ENCODE results near the gene IRGQ. TPM values are rescaled to one million over a fixed set of nuclear protein-coding genes. Genes with fewer than 3 reads are reported as not detected.

IRGQ gene
- polyA plus RNA-seq, 1 experiment: 5.4 TPM

- CTCF ChIA-PET: no interaction called here
- H3K4me3 ChIP-seq (ENCODE audit: low read depth, low read length): no peak overlapping the region
- TF ChIP-seq CTCF (IDR thresholded peaks at IDR 0.05; ENCODE audit: insufficient read depth, low read depth, low read length): no peak
- H3K36me3 ChIP-seq (ENCODE audit: control insufficient read depth, insufficient read depth, low read length): peaks cover 11% of the 10 kb centered on the region
- POLR2A ChIA-PET: no interaction called here
- H3K27me3 ChIP-seq (ENCODE audit: control insufficient read depth, insufficient read depth, low read length): no peaks in the 10 kb centered on the region
- no peak for DNase-seq (ENCODE audit: low read depth)
These were observed 55.6 kb downstream of the IRGQ start for GRCh38 chr19:43540381-43540780.

DNA sequence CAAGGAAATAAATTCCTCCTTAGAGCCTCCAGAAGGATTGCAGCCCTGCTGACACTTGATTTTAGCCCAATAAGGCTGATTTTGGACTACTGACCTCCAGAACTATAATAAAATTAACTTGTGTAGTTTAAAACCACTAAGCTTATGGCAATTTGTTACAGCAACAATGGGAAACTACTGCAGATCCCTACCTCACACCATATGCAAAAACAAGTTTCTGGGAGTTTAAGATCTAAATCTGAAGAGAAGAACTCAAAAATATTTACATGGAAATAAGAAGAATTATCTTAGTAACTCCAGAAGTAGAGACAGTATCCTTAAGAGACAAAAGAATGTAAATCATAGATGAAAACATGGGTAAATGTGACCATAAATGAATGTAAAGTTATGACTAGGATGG lies 57.0 kb downstream of the IRGQ start:
- POLR2A ChIA-PET: no interaction called here
- peaks cover 9% of the 10 kb centered on the region for H3K36me3 ChIP-seq (ENCODE audit: control insufficient read depth, insufficient read depth, low read length)
- CTCF ChIA-PET: interaction anchor here (1.2 kb wide), 1 partner anchor 36 kb away, joined by 3 read pairs; the partner anchor contains the start of gene XRCC1

DNA sequence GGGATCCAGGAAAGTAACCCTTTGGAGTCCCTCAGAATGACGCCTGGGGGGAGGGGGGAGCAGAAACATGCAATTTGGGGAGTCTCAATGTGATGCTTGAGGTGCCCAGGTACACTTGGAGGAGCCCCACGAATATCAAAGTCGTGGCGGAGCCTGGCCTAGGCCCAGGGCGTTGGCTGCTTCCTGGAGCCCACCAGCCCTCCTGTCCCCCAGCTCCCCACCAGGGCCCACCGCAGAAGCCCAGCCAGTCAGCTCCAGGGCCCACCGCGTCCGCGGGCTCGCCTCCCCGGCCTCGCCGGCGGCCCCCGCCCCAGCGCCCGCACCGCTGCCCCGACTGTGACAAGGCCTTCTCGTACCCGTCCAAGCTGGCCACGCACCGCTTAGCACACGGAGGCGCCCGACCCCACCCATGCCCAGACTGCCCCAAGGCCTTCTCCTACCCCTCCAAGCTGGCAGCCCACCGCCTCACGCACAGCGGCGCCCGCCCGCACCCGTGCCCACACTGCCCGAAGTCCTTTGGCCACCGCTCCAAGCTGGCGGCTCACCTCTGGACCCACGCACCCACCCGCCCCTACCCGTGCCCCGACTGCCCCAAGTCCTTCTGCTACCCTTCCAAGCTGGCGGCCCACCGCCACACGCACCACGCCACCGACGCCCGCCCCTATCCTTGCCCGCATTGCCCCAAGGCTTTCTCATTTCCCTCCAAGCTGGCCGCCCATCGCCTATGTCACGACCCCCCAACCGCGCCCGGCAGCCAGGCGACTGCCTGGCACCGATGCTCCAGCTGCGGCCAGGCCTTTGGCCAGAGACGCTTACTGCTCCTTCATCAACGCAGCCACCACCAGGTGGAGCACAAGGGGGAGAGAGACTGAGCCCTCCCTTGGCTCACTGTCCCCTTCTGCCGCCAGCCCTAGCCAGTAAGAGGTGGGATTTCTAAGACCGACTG lies 60.8 kb downstream of the IRGQ start:
- ChIA-PET CTCF (interaction anchor here (0.9 to 4.7 kb wide), 14 partner anchors 10 to 343 kb away, joined by 3 to 43 read pairs (median 4); partner anchors contain the start of genes IRGQ, XRCC1 and ZNF576), POLR2A (no interaction called here)
- no peaks in the 10 kb centered on the region; the same call in 1 of the 2 replicates for H3K36me3 ChIP-seq (ENCODE audit: control insufficient read depth, insufficient read depth, low read length)
- peak; percentile 72 for TF ChIP-seq CTCF (IDR thresholded peaks at IDR 0.05; ENCODE audit: insufficient read depth, low read depth, low read length)
- no peak overlapping the region for H3K4me3 ChIP-seq (ENCODE audit: low read depth, low read length)
- DNase-seq (ENCODE audit: low read depth): no peak
- no peaks in the 10 kb centered on the region for H3K27me3 ChIP-seq (ENCODE audit: control insufficient read depth, insufficient read depth, low read length)

More for the DNA sequence above, 57.0 kb downstream of the IRGQ start:
- no peaks in the 10 kb centered on the region for H3K27me3 ChIP-seq (ENCODE audit: control insufficient read depth, insufficient read depth, low read length)
- TF ChIP-seq CTCF (IDR thresholded peaks at IDR 0.05; ENCODE audit: insufficient read depth, low read depth, low read length): no peak
- no peak overlapping the region for H3K4me3 ChIP-seq (ENCODE audit: low read depth, low read length)
- no peak for DNase-seq (ENCODE audit: low read depth)

Other genes with a start within 250 kb of the IRGQ start
- gene CD177, start 242.4 kb downstream of the IRGQ start, polyA plus RNA-seq (2011; rRNA removed): 1.1 and 1.7 TPM in 2 replicates
- gene TEX101, start 181.2 kb downstream of the IRGQ start, polyA plus RNA-seq (2011; rRNA removed): not detected in 2 replicates
- 0.32 and 0.70 TPM in 2 replicates for gene LYPD3, start 130.5 kb downstream of the IRGQ start, polyA plus RNA-seq (2011; rRNA removed)
- gene PHLDB3, start 91.4 kb downstream of the IRGQ start, polyA plus RNA-seq (2011; rRNA removed): 4.0 and 5.3 TPM in 2 replicates
- gene ETHE1, start 68.9 kb downstream of the IRGQ start, polyA plus RNA-seq (2011; rRNA removed): 188 and 261 TPM in 2 replicates
- 0.09 and 0.33 TPM in 2 replicates for gene ZNF575, start 62.9 kb downstream of the IRGQ start, polyA plus RNA-seq (2011; rRNA removed)
- gene XRCC1, start 20.6 kb downstream of the IRGQ start, polyA plus RNA-seq (2011; rRNA removed): 22.8 and 30.8 TPM in 2 replicates
- 2.0 and 2.2 TPM in 2 replicates for gene PINLYP, start 20.3 kb downstream of the IRGQ start, polyA plus RNA-seq (2011; rRNA removed)
- 9.0 and 14.8 TPM in 2 replicates for gene ZNF576, start 461 bp upstream of the IRGQ start, polyA plus RNA-seq (2011; rRNA removed)
- gene SRRM5, start 16.0 kb upstream of the IRGQ start, polyA plus RNA-seq (2011; rRNA removed): 0.04 and 0.06 TPM in 2 replicates
- 24.4 and 34.0 TPM in 2 replicates for gene ZNF428, start 23.5 kb upstream of the IRGQ start, polyA plus RNA-seq (2011; rRNA removed)
- gene CADM4, start 43.7 kb upstream of the IRGQ start, polyA plus RNA-seq (2011; rRNA removed): 1.4 and 1.7 TPM in 2 replicates
- 98.5 and 137 TPM in 2 replicates for gene PLAUR, start 74.0 kb upstream of the IRGQ start, polyA plus RNA-seq (2011; rRNA removed)
- gene IRGC, start 119.9 kb upstream of the IRGQ start, polyA plus RNA-seq (2011; rRNA removed): not detected in 2 replicates
- 10.1 and 14.8 TPM in 2 replicates for gene SMG9, start 158.8 kb upstream of the IRGQ start, polyA plus RNA-seq (2011; rRNA removed)
- gene KCNN4, start 184.8 kb upstream of the IRGQ start, polyA plus RNA-seq (2011; rRNA removed): 0.28 and 0.38 TPM in 2 replicates
- 0.40 and 0.50 TPM in 2 replicates for gene LYPD5, start 206.3 kb upstream of the IRGQ start, polyA plus RNA-seq (2011; rRNA removed)
- gene ZNF283, start 231.2 kb upstream of the IRGQ start, polyA plus RNA-seq (2011; rRNA removed): 3.0 and 4.3 TPM in 2 replicates